ENCODE data around the gene AUTS2. TPM values are rescaled to one million over a fixed set of nuclear protein-coding genes. Genes with fewer than 3 reads are reported as not detected.

The AUTS2 gene
- total and polyA plus RNA-seq, 2 experiments from 2014 or later: 32.0 to 91.0 TPM

- TF ChIP-seq ZNF462 (CRISPR knock-in tag; IDR thresholded peaks at IDR 0.05) (no peak), STAT1 (IDR thresholded peaks at IDR 0.05; ENCODE audit: unreplicated experiment) (no peak), POLR2AphosphoS5 (IDR thresholded peaks at IDR 0.05; ENCODE audit: low read depth) (no peak)
Observed at GRCh38 chr7:70655694-70656093, 1057.4 kb downstream of the AUTS2 start (continued).

- TF ChIP-seq EZH2phosphoT487 (IDR thresholded peaks at IDR 0.05; ENCODE audit: unreplicated experiment) (no peak), ZNF331 (CRISPR knock-in tag; IDR thresholded peaks at IDR 0.05; ENCODE audit: low read depth) (no peak), ZNF462 (CRISPR knock-in tag; IDR thresholded peaks at IDR 0.05) (no peak), ZNF114 (CRISPR knock-in tag; IDR thresholded peaks at IDR 0.05) (no peak), STAT1 (IDR thresholded peaks at IDR 0.05; ENCODE audit: unreplicated experiment) (no peak), JUNB (IDR thresholded peaks at IDR 0.05; ENCODE audit: unreplicated experiment) (no peak), NANOG (IDR thresholded peaks at IDR 0.05; ENCODE audit: borderline replicate concordance) (no peak)
- Histone ChIP-seq H3K36me3 (ENCODE audit: insufficient read depth) (no peaks in the 10 kb centered on the region), H2AFZ (no peak overlapping the region), H3K27ac (ENCODE audit: low read depth) (no peak overlapping the region), H3F3A (replicated peaks; ENCODE audit: low read depth) (no peaks in the 10 kb centered on the region), H3K4me1 (ENCODE audit: insufficient read depth) (peaks cover 5% of the 10 kb centered on the region; the same call in 1 of the 2 replicates), H3K9me2 (ENCODE audit: insufficient read depth) (no peaks in the 10 kb centered on the region), H3K79me2 (replicated peaks; ENCODE audit: insufficient read depth) (no peaks in the 10 kb centered on the region), H3K4me2 (no peak overlapping the region), H4K20me1 (replicated peaks; ENCODE audit: insufficient read depth) (no peaks in the 10 kb centered on the region), H3K27me3 (ENCODE audit: insufficient read depth) (no peaks in the 10 kb centered on the region), H3K4me3 (no peak overlapping the region)
- H3K9me3 Mint-ChIP-seq: no peaks in the 10 kb centered on the region
- DNase-seq (ENCODE audit: low spot score) (no peak), ATAC-seq (no peak)
- H3K27me3 Mint-ChIP-seq (ENCODE audit: insufficient read depth, low read depth, poor library complexity): peaks cover 4% of the 10 kb centered on the region
- no peak overlapping the region for H3K27ac Mint-ChIP-seq
- H3K36me3 Mint-ChIP-seq (ENCODE audit: low read depth): no peaks in the 10 kb centered on the region
- H3K4me1 Mint-ChIP-seq: peaks cover 36% of the 10 kb centered on the region
- H3K4me3 Mint-ChIP-seq: no peak overlapping the region
Observed at GRCh38 chr7:70657571-70657970, 1059.3 kb downstream of the AUTS2 start.

Data from GM23338 (cell line).